ENCODE data around the gene CTNNA2. TPM values are rescaled to one million over a fixed set of nuclear protein-coding genes. Genes with fewer than 3 reads are reported as not detected.

Gene CTNNA2
- total RNA-seq, 1 experiment from 2014 or later = not detected

GRCh38 chr2:79944205-79944604 is 431.4 kb downstream of the CTNNA2 start:
- intact Hi-C loops (cut with micrococcal nuclease; ENCODE audit: unreplicated experiment) = no loop called here
- BruUV-seq (replicated peaks) = no TSS peak

GRCh38 chr2:79945653-79946445 is 433.0 kb downstream of the CTNNA2 start:
- no peaks in the 10 kb centered on the region for H3K9me2 ChIP-seq (ENCODE audit: insufficient read depth)
- H2AFZ ChIP-seq = no peak overlapping the region
- H3K4me2 ChIP-seq = no peak overlapping the region
- no TSS peak for BruUV-seq (replicated peaks)
- no peak for DNase-seq
- H3K4me3 ChIP-seq = no peak overlapping the region
- intact Hi-C loops (cut with micrococcal nuclease; ENCODE audit: unreplicated experiment) = no loop called here
- H3F3A ChIP-seq (ENCODE audit: insufficient read depth, low read depth) = no peaks in the 10 kb centered on the region
- TF ChIP-seq CTCF (conservative IDR thresholded peaks at IDR 0.05) (no peak), EZH2 (IDR thresholded peaks at IDR 0.05; ENCODE audit: low read depth) (no peak)
- no peaks in the 10 kb centered on the region for H3K79me2 ChIP-seq (ENCODE audit: low read depth)
- no peaks in the 10 kb centered on the region for H3K36me3 ChIP-seq (ENCODE audit: low read depth)
- peaks cover 7% of the 10 kb centered on the region; the same call in 1 of the 2 replicates for H3K27me3 ChIP-seq (ENCODE audit: insufficient read depth, low read depth)
- CTCF ChIA-PET = no interaction called here
- H3K9me3 ChIP-seq (ENCODE audit: insufficient read depth, low read depth) = no peaks in the 10 kb centered on the region
- no peaks in the 10 kb centered on the region for H4K20me1 ChIP-seq (ENCODE audit: insufficient read depth)
- POLR2A ChIA-PET (ENCODE audit: unreplicated experiment) = no interaction called here
- H3K27ac ChIP-seq = no peak overlapping the region
- no peaks in the 10 kb centered on the region for H3K4me1 ChIP-seq (replicated peaks; ENCODE audit: insufficient read depth)

More at GRCh38 chr2:79944205-79944604, 431.4 kb downstream of the CTNNA2 start:
- Histone ChIP-seq H3K4me2 (no peak overlapping the region), H3K9me2 (ENCODE audit: insufficient read depth) (no peaks in the 10 kb centered on the region), H3K27me3 (ENCODE audit: insufficient read depth, low read depth) (peaks cover 17% of the 10 kb centered on the region; the same call in 1 of the 2 replicates), H3K79me2 (ENCODE audit: low read depth) (no peaks in the 10 kb centered on the region), H2AFZ (no peak overlapping the region), H3K4me1 (replicated peaks; ENCODE audit: insufficient read depth) (no peaks in the 10 kb centered on the region), H3K36me3 (ENCODE audit: low read depth) (no peaks in the 10 kb centered on the region), H3K4me3 (no peak overlapping the region), H3K9me3 (ENCODE audit: insufficient read depth, low read depth) (no peaks in the 10 kb centered on the region), H3K27ac (no peak overlapping the region), H3F3A (ENCODE audit: insufficient read depth, low read depth) (no peaks in the 10 kb centered on the region), H4K20me1 (ENCODE audit: insufficient read depth) (no peaks in the 10 kb centered on the region)
- POLR2A ChIA-PET (ENCODE audit: unreplicated experiment) = no interaction called here
- CTCF ChIA-PET = no interaction called here
- TF ChIP-seq EZH2 (IDR thresholded peaks at IDR 0.05; ENCODE audit: low read depth) (no peak), CTCF (conservative IDR thresholded peaks at IDR 0.05) (no peak)
- no peak for DNase-seq

GRCh38 chr2:79947751-79948150 is 434.9 kb downstream of the CTNNA2 start:
- no peaks in the 10 kb centered on the region for H3F3A ChIP-seq (ENCODE audit: insufficient read depth, low read depth)
- no peak overlapping the region for H3K4me2 ChIP-seq
- no peak for DNase-seq
- no peak for TF ChIP-seq CTCF (conservative IDR thresholded peaks at IDR 0.05)
- TF ChIP-seq EZH2 (IDR thresholded peaks at IDR 0.05; ENCODE audit: low read depth) = no peak
- no TSS peak for BruUV-seq (replicated peaks)
- POLR2A ChIA-PET (ENCODE audit: unreplicated experiment) = no interaction called here
- no peak overlapping the region for H3K27ac ChIP-seq
- no peak overlapping the region for H2AFZ ChIP-seq
- H3K4me1 ChIP-seq (replicated peaks; ENCODE audit: insufficient read depth) = no peaks in the 10 kb centered on the region
- no peaks in the 10 kb centered on the region for H3K36me3 ChIP-seq (ENCODE audit: low read depth)
- CTCF ChIA-PET = no interaction called here
- H3K9me3 ChIP-seq (ENCODE audit: insufficient read depth, low read depth) = no peaks in the 10 kb centered on the region
- H3K27me3 ChIP-seq (ENCODE audit: insufficient read depth, low read depth) = peaks cover 7% of the 10 kb centered on the region; the same call in 1 of the 2 replicates
- no peaks in the 10 kb centered on the region for H3K79me2 ChIP-seq (ENCODE audit: low read depth)
- intact Hi-C loops (cut with micrococcal nuclease; ENCODE audit: unreplicated experiment) = no loop called here
- no peak overlapping the region for H3K4me3 ChIP-seq
- H4K20me1 ChIP-seq (ENCODE audit: insufficient read depth) = no peaks in the 10 kb centered on the region
- H3K9me2 ChIP-seq (ENCODE audit: insufficient read depth) = no peaks in the 10 kb centered on the region

Measured in PC-9 (cell line).